Measurements from ENCODE around the gene CLDN6.

DNA sequence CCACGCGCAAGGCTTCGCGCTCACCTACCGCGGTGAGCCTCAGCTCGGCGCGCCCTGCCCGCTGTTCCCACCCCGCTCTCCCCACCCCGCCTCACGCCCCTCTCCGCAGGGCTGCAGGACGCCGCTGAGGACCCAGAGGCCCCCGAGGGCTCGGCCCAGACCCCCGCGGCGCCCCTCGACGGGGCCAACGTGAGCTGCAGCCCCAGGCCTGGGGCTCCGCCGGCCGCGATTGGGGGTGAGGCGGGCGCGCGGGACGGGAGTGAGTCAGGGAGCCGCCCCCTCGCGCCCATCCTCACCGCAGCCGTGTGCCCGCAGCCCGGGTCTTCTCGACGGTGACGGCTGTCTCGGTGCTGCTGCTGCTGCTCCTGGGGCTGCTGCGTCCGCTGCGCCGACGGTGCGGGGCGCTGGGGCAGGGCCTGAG is 50.8 kb downstream of the CLDN6 start:
- TF ChIP-seq, protein P1, sequence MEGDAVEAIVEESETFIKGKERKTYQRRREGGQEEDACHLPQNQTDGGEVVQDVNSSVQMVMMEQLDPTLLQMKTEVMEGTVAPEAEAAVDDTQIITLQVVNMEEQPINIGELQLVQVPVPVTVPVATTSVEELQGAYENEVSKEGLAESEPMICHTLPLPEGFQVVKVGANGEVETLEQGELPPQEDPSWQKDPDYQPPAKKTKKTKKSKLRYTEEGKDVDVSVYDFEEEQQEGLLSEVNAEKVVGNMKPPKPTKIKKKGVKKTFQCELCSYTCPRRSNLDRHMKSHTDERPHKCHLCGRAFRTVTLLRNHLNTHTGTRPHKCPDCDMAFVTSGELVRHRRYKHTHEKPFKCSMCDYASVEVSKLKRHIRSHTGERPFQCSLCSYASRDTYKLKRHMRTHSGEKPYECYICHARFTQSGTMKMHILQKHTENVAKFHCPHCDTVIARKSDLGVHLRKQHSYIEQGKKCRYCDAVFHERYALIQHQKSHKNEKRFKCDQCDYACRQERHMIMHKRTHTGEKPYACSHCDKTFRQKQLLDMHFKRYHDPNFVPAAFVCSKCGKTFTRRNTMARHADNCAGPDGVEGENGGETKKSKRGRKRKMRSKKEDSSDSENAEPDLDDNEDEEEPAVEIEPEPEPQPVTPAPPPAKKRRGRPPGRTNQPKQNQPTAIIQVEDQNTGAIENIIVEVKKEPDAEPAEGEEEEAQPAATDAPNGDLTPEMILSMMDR (conservative IDR thresholded peaks at IDR 0.05; ENCODE audit: low read length), result no peak
- no peak for TF ChIP-seq EZH2phosphoT487 (IDR thresholded peaks at IDR 0.05; ENCODE audit: borderline replicate concordance, low read depth, low read length)
